ENCODE results near the gene CSTF1. TPM values are rescaled to one million over a fixed set of nuclear protein-coding genes. Genes with fewer than 3 reads are reported as not detected.

CSTF1 gene
- total and polyA plus RNA-seq, 2 donors (not counting 3 experiments of a cell fraction or from before 2014, with no cell fraction given), result 39.6 to 49.3 TPM

DNA sequence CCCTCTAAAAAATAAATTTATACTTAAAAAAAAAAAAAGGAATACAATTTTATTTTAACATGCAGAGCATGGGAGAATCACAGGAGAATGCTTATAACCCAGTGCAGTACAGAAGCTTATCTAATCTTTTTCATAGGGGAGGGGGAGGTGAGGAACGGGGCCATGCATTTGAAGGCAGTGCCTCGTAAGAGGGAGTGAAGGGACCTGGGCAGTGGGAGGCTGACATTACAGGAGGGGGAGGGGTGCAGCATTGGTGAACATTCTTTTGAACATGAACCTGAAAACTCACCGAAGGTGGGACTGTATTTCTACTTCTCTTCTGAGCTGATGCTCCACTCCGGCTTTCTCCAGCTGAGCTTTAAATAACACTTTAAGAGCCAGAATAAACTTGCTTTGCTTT, 9.7 kb upstream of the CSTF1 start:
- dilution Hi-C loops (cut with MboI; ENCODE audit: extremely low pct_ligation_motif_present, low sequenced_read_pairs), result no loop called here
- no peaks in the 10 kb centered on the region for H3K9me3 ChIP-seq (replicated peaks; ENCODE audit: control insufficient read depth, insufficient read depth, low read length)
- H3K9ac ChIP-seq (replicated peaks; ENCODE audit: extremely low read depth, insufficient read depth, low read length), result no peak overlapping the region
- no peak overlapping the region for H3K4me2 ChIP-seq (ENCODE audit: insufficient read depth, low read length)
- H2AFZ ChIP-seq (ENCODE audit: low read depth, low read length), result no peak overlapping the region
- no peaks in the 10 kb centered on the region for H3K4me1 ChIP-seq (ENCODE audit: control insufficient read depth, extremely low read depth, insufficient read depth, low read length)
- FAIRE-seq (no peak), DNase-seq (ENCODE audit: low read depth, low spot score) (no peak)
- ChIA-PET CTCF (interaction anchor here (2.2 kb wide), 1 partner anchor 9 kb away, joined by 6 read pairs; the partner anchor contains the start of genes AURKA and CSTF1), POLR2A (no interaction called here)
- TF ChIP-seq MYC (IDR thresholded peaks at IDR 0.05; ENCODE audit: low read depth, low read length) (no peak), GATA2 (IDR thresholded peaks at IDR 0.05; ENCODE audit: insufficient read depth, insufficient read length, low read depth, low read length) (no peak), FOS (IDR thresholded peaks at IDR 0.05; ENCODE audit: borderline replicate concordance, insufficient read depth, low read length) (no peak), POLR2A (IDR thresholded peaks at IDR 0.05; ENCODE audit: low read depth, low read length) (no peak), POLR2AphosphoS5 (IDR thresholded peaks at IDR 0.05; ENCODE audit: insufficient read depth, low read depth, low read length) (no peak)
- TF ChIP-seq, protein P1, sequence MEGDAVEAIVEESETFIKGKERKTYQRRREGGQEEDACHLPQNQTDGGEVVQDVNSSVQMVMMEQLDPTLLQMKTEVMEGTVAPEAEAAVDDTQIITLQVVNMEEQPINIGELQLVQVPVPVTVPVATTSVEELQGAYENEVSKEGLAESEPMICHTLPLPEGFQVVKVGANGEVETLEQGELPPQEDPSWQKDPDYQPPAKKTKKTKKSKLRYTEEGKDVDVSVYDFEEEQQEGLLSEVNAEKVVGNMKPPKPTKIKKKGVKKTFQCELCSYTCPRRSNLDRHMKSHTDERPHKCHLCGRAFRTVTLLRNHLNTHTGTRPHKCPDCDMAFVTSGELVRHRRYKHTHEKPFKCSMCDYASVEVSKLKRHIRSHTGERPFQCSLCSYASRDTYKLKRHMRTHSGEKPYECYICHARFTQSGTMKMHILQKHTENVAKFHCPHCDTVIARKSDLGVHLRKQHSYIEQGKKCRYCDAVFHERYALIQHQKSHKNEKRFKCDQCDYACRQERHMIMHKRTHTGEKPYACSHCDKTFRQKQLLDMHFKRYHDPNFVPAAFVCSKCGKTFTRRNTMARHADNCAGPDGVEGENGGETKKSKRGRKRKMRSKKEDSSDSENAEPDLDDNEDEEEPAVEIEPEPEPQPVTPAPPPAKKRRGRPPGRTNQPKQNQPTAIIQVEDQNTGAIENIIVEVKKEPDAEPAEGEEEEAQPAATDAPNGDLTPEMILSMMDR (IDR thresholded peaks at IDR 0.05; ENCODE audit: extremely low read depth in 1 of 2, insufficient read depth in 1 of 2, low read depth in 1 of 2, low read length in 2 of 2), result no peak
- TF ChIP-seq, protein P2, sequence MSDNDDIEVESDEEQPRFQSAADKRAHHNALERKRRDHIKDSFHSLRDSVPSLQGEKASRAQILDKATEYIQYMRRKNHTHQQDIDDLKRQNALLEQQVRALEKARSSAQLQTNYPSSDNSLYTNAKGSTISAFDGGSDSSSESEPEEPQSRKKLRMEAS (IDR thresholded peaks at IDR 0.05; ENCODE audit: insufficient read depth, insufficient read length), result no peak
- peaks cover 63% of the 10 kb centered on the region for H3K79me2 ChIP-seq (ENCODE audit: control insufficient read depth, insufficient read depth, low read length)
- H3K27me3 ChIP-seq (ENCODE audit: control insufficient read depth in 2 of 2, insufficient read depth in 2 of 2, low read length in 2 of 2), result no peaks in the 10 kb centered on the region
- H3K9me1 ChIP-seq (replicated peaks; ENCODE audit: control insufficient read depth, extremely low read depth, insufficient read depth, low read length), result no peaks in the 10 kb centered on the region
- H3K4me3 ChIP-seq (replicated peaks in 1 of 3; ENCODE audit: insufficient read depth in 1 of 3, low read depth in 1 of 3, low read length in 3 of 3), result no peak overlapping the region
- H4K20me1 ChIP-seq (replicated peaks; ENCODE audit: control insufficient read depth, extremely low read depth, insufficient read depth, low read length), result no peaks in the 10 kb centered on the region
- no peak overlapping the region for H3K27ac ChIP-seq (ENCODE audit: insufficient read depth, low read depth, low read length)
- BruUV-seq (replicated peaks), result no TSS peak
- H3K36me3 ChIP-seq (ENCODE audit: control insufficient read depth in 2 of 2, extremely low read depth in 1 of 2, insufficient read depth in 2 of 2, low read length in 2 of 2), result peaks cover 4 to 18% of the 10 kb centered on the region in 2 experiments
- intact Hi-C loops (cut with micrococcal nuclease), result no loop called here
